ENCODE measurements around the gene PDZRN4.
"Not testable (repeated sequence)": the region's sequence is repeated elsewhere in the genome, so short reads cannot be mapped to it uniquely, and the experiment has no call there.

The PDZRN4 gene

GRCh38 chr12:41188058-41188840 is at the start of gene PDZRN4:
Gene PDZRN4 (plus strand): TSS chr12:41188320.
- no peak for DNase-seq (ENCODE audit: low read depth in 2 of 2)

DNA sequence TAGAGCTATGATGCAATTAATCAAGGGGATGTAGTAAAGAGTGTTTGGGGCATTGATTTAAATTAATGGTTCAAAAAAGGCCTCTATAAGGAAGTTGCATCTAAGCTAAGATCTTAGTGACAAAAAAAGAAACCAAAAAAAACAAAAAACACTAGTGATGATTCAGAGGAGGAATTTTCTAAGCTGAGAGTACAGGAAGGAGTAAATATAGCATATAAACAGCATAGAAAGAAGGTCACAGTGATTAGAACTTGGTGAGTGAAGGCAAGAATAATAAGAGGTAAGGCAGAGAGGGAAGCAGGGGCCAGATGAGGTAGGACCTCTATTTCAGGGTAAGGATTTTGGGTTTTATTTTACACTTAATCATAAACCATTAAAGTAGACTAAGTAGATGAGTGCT is 48.0 kb upstream of the PDZRN4 start:
- DNase-seq (ENCODE audit: low read depth in 2 of 2): no peak

GRCh38 chr12:41141104-41141503 is 47.0 kb upstream of the PDZRN4 start:
- DNase-seq (ENCODE audit: low read depth in 2 of 2): no peak

DNA sequence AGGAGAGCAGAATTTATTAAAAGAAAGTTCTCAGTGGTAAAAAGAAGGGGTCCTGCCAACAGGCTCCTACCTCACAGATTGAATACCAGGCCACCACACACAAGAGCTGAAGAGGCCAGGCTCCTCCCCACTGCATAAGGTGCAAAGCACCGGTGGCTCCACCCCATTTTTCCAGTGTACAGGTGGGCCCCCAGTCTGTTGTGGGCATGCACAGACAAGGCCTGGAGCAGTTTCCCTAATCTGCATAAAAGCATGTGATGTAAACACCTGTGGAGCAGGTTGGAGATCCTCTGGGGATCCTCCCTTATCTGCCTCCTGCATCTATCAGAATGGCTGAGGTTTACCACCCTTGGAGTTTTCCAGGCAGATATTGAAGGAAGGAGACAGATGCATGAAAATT is 45.7 kb upstream of the PDZRN4 start:
- no peak for DNase-seq (ENCODE audit: low read depth in 2 of 2)

GRCh38 chr12:41151793-41152192 is 36.3 kb upstream of the PDZRN4 start:
- no peak for DNase-seq (ENCODE audit: low read depth in 2 of 2)

GRCh38 chr12:41162461-41162860 is 25.7 kb upstream of the PDZRN4 start:
- no peak for DNase-seq (ENCODE audit: low read depth in 2 of 2)

- DNase-seq (ENCODE audit: low read depth in 2 of 2): no peak
These were observed 20.4 kb upstream of the PDZRN4 start for GRCh38 chr12:41167701-41168100.

- DNase-seq (ENCODE audit: low read depth in 2 of 2): no peak
These were observed 13.5 kb upstream of the PDZRN4 start for GRCh38 chr12:41174602-41175001.

DNA sequence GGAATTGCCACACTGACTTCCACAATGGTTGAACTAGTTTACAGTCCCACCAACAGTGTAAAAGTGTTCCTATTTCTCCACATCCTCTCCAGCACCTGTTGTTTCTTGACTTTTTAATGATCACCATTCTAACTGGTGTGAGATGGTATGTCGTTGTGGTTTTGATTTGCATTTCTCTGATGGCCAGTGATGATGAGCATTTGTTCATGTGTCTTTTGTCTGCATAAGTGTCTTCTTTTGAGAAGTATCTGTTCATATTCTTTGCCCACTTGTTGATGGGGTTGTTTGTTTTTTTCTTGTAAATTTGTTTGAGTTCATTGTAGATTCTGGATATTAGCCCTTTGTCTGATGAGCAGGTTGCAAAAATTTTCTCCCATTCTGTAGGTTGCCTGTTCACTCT is 8.6 kb upstream of the PDZRN4 start:
- not testable (repeated sequence) for DNase-seq (ENCODE audit: low read depth in 2 of 2)

GRCh38 chr12:41184864-41185263 is 3.3 kb upstream of the PDZRN4 start:
- DNase-seq (ENCODE audit: low read depth in 2 of 2): no peak

DNA sequence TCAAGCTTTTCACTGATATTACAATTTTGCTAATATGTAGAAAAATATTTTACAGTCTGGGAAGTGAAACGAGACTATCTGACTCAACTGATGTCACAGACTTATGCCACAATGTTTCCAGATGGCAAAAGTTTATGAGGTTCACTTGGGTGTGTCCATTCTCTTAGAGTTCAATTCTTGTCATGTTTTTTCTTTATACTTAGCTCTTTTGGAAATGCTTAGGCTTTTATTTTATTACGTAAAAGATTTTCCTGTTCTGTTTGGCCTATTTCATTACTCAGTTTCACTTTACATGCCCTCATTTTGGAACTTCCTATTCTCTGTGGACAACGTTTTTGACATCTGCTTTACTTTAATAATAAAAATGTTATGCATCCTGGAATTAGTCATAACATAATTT is 2.1 kb upstream of the PDZRN4 start:
- no peak for DNase-seq (ENCODE audit: low read depth in 2 of 2)

GRCh38 chr12:41188841-41189394 is 798 bp downstream of the PDZRN4 start:
- no peak for DNase-seq (ENCODE audit: low read depth in 2 of 2)

DNA sequence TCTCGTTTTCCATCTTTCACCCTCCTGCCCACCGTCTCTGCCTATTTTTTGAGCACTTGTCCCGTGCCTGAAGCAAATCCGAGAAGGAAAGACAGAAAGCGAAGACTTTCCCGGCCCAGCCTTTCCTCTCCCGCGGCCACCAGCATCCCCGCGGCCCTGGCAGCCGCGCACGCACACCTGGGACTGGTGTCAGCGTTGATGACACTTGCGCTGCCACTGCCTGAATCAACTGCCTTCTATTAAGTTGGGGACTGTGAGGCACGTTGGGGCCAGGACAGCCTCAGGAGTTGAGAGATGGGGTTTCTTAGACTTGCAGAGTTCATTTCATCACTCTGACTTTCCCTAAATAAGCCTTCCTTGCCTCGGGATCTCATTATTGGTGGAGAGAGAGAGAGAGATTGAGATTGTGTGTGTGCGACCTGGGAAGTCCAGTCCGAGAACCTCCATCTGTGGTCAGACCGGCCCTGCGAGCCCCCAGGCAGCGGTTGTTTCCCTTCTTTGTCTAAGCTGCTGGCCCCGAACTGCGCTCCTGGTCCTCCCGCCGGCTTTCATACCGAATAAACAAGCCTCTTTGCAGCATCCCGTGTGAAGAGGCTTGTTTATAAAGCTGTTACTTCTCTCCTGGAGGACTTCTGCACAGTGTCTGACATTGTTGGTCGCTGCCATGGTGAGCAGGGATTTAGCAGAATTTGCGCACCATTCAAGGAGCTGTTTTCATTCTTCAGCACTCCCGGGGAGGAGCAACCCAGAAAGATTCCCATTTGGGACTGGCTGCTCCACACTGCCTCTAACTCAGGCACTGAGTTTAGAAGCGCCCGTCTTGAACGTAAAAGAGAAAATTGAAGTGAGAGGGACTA is 1.5 kb downstream of the PDZRN4 start:
- DNase-seq (ENCODE audit: low read depth in 2 of 2): no peak

- DNase-seq (ENCODE audit: low read depth in 2 of 2): no peak
These were observed 2.2 kb downstream of the PDZRN4 start for GRCh38 chr12:41190338-41190737.

- DNase-seq (ENCODE audit: low read depth in 2 of 2): not testable (repeated sequence)
These were observed 3.4 kb downstream of the PDZRN4 start for GRCh38 chr12:41191549-41191948.

DNA sequence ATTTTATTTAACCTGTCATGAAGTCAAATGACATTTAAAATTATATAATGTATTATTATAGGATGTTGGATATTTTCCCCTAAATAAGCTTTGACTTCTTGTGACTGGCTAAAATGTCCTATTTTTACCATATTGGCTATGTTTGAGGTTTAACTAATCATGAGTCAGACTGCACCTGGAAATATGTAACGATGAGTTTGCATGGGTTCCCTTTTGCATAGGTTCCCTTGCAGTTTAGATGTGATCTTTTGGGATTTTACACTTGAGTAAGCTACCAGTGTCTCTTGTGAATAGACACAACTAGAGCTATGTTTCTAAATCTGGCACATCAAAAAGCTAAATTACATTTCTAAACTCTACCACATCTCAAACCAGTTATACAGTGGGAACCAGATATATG is 5.2 kb downstream of the PDZRN4 start:
- no peak for DNase-seq (ENCODE audit: low read depth in 2 of 2)

DNA sequence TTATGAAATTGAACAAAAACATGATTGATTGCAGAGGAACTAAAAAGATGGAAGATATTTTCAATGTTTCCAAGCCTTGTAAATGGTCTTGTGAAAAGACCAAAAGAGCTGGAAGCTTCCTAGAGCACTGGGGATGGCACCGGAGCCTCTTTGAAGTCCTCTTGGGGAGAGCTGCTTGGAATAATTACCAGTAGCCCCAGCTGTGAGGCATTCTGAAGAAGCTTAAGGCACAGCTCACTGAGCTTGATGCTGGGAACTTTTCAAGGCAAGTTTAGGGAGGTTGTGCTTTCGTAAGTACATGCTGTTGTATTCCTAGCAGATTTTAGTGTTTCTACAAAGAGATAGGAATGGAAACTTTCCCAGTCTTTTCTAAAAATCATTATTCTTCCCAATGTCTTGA is 13.9 kb downstream of the PDZRN4 start:
- DNase-seq (ENCODE audit: low read depth in 2 of 2): no peak

DNA sequence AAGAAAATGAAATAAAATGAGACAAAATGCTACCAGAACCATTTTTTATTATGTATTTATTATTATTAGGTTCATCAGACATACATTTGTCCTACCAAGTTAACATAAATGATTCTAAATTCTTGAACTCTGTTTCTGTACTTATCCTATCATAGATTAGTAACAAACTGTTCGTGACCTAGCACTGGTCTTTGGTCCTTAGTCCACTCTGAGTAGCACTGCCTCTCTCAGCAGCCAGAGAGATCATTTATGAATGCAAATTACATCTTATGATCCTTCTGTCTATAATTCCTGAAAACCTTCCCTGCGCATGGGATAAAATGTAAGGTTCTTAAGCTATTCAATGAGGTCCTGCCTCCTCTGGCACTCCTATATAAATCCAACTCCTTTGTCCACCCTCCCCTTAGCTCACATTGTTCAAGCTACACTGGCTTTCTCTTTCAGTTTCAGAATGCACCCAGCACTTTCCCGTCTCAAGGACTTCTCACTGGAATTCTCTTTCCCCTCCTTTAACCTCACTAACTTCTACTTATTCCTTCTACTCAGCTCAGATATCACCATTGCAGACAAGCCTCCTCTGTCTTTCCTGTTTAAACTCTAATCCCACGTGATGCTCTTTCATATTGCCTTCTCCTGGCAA is 17.1 kb downstream of the PDZRN4 start:
- no peak for DNase-seq (ENCODE audit: low read depth in 2 of 2)

DNA sequence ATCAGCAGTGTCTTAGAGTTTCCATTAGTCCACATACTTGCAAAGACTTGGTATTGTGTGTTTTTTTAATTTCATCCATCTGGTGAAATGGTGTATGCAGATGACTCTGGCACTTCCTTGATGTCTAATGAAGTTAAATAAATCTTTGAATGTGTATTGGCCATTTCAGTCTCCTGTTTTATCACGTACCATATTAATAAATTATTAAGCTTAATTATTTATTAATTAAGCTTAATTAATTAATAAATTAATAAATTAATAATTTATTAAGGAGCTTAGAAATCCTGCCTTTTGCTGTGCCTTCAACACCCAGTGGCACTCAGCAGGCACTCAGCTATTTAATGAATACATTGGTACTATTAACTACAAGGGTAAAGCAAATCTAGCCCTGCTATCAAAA is 18.2 kb downstream of the PDZRN4 start:
- DNase-seq (ENCODE audit: low read depth in 2 of 2): no peak

GRCh38 chr12:41211448-41211847 is 23.3 kb downstream of the PDZRN4 start:
- no peak for DNase-seq (ENCODE audit: low read depth in 2 of 2)

GRCh38 chr12:41212625-41213024 is 24.5 kb downstream of the PDZRN4 start:
- no peak for DNase-seq (ENCODE audit: low read depth in 2 of 2)

GRCh38 chr12:41213107-41213506 is 25.0 kb downstream of the PDZRN4 start:
- DNase-seq (ENCODE audit: low read depth in 2 of 2): no peak
